NT2/D1 (cell line): Measurements from ENCODE around the gene BAIAP2L2.

Experiments used
- SUZ12 ChIP-seq: IDR thresholded peaks from 2 replicates; pipeline ENCODE4 v1.6.1; 2011; ENCODE audit not compliant: insufficient read length, insufficient read depth; ENCODE audit errors: extremely low read depth
- YY1 ChIP-seq: IDR thresholded peaks from 2 replicates; pipeline ENCODE4 v1.6.1; 2011; ENCODE audit not compliant: insufficient read length, insufficient read depth
- ZNF274 ChIP-seq: IDR thresholded peaks from 2 replicates; pipeline ENCODE4 v1.6.1; 2011; ENCODE audit warnings: mild to moderate bottlenecking, low read depth, low read length

GRCh38 chr22:38103641-38104040, 6.8 kb downstream of the BAIAP2L2 start:
- no peak for TF ChIP-seq ZNF274
- no peak for TF ChIP-seq YY1
- no peak for TF ChIP-seq SUZ12
